ENCODE measurements around the gene ABCA4.
"Not testable (repeated sequence)": the region's sequence is repeated elsewhere in the genome, so short reads cannot be mapped to it uniquely, and the experiment has no call there.

The ABCA4 gene

GRCh38 chr1:94120991-94121390 is at the start of gene ABCA4:
Gene ABCA4 (minus strand): TSS chr1:94121148. CDS start chr1:94121045, 103 bp downstream.
- no peak for DNase-seq

GRCh38 chr1:94169126-94169525 is 48.2 kb upstream of the ABCA4 start:
- no peak for DNase-seq

DNA sequence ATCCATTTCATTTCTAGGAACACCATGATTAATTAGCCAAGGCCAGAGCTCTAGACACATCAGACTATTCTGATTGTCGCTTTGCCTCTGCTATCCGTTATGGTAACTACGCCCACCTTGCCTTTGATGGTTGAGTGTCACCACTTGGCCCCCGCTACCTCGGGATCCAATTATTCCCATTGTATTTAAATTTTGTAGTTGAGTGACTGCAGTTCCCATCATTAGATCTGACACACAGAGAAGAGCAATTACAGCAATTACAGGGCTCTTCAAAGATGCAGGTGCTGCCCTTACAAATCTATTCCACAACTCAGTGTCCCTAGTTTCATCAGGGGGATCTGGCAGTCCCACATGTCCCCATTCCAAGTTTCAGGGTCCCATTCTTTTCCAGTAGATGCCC is 44.9 kb upstream of the ABCA4 start:
- DNase-seq, result no peak

DNA sequence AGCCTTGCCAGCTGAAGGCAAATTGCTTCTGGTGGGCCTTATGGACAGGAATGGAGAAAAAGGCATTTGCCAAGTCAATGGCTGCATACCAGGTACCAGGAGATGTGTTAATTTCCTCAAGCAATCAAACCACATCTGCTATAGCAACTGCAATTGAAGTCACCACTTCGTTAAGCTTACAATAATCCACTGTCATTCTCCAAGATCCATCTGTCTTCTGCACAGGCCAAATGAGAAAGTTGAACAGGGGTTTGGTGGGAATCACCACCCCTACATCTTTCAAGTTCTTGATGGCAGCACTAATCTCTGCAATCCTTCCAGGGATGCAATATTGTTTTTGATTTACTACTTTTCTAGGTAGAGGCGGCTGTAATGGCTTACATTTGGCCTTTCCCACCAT is 43.9 kb upstream of the ABCA4 start:
- DNase-seq, result not testable (repeated sequence)

DNA sequence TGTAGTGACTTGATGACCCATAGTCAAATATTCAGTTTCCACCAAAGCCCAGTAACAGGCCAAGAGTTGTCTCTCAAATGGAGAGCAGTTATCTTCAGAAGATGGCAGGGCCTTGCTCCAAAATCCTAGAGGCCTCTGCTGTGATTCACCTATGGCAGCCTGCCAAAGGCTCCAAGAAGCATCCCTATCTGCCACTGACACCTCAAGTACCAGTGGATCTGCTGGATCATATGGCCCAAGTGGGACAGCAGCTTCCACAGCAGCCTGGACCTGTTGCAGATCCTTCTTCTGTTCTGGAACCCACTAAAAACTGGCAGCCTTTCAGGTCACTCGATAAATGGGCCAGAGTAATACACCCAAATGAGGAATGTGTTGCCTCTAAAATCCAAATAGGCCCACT is 43.2 kb upstream of the ABCA4 start:
- DNase-seq, result not testable (repeated sequence)

- not testable (repeated sequence) for DNase-seq
These were observed 42.3 kb upstream of the ABCA4 start for GRCh38 chr1:94163249-94163648.

DNA sequence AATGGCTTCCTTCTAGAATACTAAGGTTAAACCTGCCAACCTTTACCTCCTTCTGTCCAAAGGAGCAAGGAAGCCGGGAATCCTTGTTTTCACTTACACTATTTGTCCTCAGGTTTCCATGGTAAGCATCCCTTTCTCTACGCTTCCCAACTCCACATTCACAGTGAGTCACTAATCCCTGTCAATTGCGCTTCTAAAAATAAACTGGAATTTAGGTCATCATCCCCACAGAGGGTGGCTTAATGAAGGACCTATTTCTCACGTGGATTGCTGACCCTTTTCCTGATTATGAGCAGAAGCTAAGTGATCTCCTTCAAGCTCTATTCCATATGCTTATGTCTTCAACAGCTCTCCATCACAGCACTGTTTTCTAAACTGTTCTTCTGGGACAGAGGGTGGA is 39.9 kb upstream of the ABCA4 start:
- peak; percentile 76 for DNase-seq

GRCh38 chr1:94156096-94156625 is 35.2 kb upstream of the ABCA4 start:
- DNase-seq, result no peak

DNA sequence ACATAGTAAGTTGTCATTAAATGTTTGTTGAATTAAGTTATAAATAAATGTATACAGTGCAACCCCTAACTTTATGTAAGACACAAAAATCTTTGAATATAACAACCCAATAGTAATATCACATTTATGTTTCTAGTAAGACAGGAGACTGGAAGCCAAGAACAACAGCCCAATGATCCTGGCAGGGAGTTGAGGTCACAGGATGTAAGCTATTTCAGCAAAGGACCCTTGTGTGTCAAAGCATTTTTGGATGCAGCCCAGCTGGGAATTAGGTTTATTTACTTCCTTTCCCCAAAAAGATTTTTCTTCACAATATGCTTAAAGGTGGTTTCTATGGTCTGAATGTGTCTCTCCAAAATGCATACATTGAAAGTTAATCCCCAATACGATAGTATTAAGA is 34.0 kb upstream of the ABCA4 start:
- DNase-seq, result no peak

GRCh38 chr1:94153133-94153532 is 32.2 kb upstream of the ABCA4 start:
- DNase-seq, result no peak

DNA sequence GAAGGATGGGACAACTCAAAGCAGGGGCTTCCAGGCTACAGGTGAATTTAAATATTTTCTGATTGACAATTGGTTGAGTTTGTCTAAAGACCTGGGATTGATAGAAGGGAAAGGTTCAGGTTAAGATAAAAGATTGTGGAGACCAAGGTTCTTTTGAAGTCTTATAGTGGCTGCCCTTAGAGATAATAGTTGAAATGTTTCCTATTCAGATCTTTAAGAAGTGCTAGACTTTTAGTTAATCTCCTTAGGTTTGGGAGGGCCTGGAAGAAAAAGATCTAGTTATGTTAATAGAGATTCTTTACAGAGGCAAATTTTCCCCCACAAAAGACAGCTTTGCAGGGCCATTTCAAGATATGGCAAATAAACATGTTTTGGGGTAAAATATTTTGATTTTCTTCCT is 28.2 kb upstream of the ABCA4 start:
- DNase-seq, result not testable (repeated sequence)

DNA sequence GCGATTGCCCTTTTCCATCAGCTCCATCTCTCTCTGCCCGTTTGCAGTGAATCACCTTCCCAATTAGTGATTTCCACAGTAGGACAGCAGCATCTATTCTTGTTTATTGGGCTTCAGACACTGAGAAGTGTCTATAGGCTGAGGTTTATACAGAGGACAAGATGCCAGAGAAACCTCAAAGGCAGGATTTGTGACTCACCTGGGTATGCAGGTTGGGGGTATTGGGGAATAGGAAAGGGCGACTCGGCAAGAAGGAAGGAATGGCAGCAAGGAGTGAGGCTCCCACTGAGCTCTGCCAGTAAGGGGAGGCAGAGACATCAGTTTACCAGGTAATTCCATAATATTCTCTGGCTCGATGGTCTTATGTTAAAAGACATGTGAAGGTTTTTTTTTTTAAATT is 25.3 kb upstream of the ABCA4 start:
- DNase-seq, result no peak

DNA sequence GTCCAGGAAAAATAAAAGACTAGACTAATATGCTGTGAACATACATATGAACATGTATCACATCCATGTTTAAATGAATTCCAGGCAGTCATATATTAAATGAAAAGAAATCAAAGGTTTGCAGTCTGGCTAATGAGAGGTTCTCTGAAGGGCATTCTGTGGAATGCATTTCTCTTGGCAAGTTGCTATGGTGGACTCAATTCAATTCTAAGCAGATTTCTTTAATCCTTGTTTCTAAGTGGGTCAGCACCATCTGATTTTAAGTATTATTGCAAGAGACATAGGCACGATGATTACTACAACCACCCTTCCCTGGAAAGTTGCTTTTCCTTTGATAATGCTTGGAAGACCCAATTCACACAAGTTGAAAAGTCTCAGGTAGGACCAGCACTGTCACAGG is 23.9 kb upstream of the ABCA4 start:
- no peak for DNase-seq

GRCh38 chr1:94143809-94144176 is 22.8 kb upstream of the ABCA4 start:
- no peak for DNase-seq

DNA sequence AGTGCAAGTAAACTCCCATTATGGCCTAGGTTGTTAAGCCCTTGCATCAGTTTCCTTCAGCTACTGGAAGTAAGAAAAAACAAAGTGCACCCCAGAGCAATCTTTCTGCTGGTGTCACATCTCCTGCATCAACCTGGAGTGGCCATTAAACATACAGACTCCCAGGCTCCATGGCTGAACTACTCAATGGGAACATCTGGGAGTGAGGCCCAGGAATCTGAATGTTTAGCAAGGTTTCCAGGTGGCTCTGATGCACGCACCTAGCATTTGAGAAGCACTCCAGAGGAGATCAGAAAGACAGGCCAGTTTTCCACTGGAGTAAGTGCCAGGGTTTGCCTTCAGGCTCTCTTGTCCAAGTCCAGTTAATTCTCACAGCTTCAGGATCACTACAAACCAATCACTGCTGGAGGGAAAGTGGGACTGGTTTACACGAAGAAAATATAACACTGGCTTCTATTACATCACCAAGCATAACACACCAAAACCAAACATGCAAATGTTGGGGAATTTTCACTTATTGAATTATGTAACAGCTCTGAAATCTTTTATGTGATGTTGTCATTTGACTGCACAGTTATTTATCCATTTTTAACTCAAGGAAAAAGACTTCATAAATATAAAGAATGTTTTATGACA is 22.3 kb upstream of the ABCA4 start:
- no peak for DNase-seq

DNA sequence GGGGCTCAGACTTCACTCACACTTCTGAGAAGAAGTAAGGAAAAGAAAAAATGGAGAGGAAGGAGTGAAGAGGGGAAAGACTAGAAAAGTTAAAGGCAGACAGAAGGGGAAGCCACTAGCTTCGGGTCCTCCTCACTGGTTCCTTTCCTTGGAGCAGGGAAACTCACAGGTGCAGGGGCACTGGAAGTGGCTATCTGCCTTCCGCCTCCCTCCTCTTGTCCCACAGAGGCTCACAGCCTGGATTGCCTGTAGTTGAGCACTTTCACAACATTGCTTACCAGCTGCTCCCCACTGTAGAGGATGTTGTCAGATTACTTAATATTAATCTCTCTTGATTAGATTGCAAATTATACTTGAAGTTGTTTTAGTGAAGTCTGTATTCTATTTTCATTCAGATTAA is 21.6 kb upstream of the ABCA4 start:
- DNase-seq, result no peak

- no peak for DNase-seq
These were observed 21.1 kb upstream of the ABCA4 start for GRCh38 chr1:94142022-94142421.

DNA sequence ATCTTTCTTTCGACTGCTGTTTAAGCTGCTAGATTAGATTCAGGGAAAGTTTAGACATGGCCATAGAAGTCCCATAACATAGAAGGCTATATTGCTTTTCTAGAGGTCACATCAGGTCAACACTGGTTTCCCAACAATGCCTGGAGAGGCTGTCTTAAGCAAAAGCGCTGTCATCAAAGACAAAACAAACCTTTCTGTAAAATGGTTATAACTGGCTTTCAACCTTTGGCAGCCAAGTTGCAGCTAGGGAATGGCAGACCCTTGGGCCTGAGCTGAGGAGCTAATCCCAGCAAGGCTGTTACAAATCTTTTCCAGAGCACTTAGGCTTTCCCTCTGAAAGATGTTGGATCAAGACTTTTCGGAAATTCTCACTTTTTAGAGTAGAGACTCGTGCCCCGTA is 11.2 kb upstream of the ABCA4 start:
- DNase-seq, result no peak

- peak; percentile 91 for DNase-seq
These were observed 10.1 kb upstream of the ABCA4 start for GRCh38 chr1:94130851-94131595.

- no peak for DNase-seq
These were observed 5.7 kb upstream of the ABCA4 start for GRCh38 chr1:94126651-94127050.

- no peak for DNase-seq
These were observed 4.9 kb upstream of the ABCA4 start for GRCh38 chr1:94125551-94126514.

DNA sequence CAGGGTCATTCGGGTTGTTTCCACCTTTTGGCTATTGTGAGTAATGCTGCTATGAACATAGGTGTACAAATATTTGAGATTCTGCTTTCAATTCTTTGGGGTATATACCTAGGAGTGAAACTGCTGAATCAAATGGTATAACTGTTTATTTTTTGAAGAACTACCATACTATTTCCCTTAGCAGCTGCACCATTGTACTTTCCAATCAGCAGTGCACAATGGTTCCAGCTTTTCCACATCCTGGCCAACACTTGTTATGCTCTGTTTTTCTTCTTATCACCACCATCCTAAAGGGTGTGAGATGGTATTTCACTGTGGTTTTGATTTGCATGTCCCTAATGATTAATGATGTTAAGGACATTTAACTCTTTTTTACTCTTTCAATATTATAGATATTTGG is 3.6 kb upstream of the ABCA4 start:
- no peak for DNase-seq

- no peak for DNase-seq
These were observed 1.4 kb upstream of the ABCA4 start for GRCh38 chr1:94122201-94122970.
